T follicular helper cell (primary cell): ENCODE data around the gene COL5A1.

Experiments
- DNase-seq: peaks from one replicate; pipeline ENCODE4 v3.0.0-alpha.2; 2020; ENCODE audit warnings: low read depth

The COL5A1 gene

GRCh38 chr9:134787601-134788531 lies 146.3 kb downstream of the COL5A1 start:
- DNase-seq: no peak

- DNase-seq: no peak
Measured at GRCh38 chr9:134789168-134789567, 147.6 kb downstream of the COL5A1 start.

- DNase-seq: no peak
Measured at GRCh38 chr9:134791009-134791408, 149.4 kb downstream of the COL5A1 start.

GRCh38 chr9:134792627-134793026 lies 151.0 kb downstream of the COL5A1 start:
- DNase-seq: no peak

- DNase-seq: no peak
Measured at GRCh38 chr9:134793288-134794188, 151.9 kb downstream of the COL5A1 start.

GRCh38 chr9:134794663-134795370 lies 153.2 kb downstream of the COL5A1 start:
- DNase-seq: no peak

GRCh38 chr9:134795446-134795845 lies 153.8 kb downstream of the COL5A1 start:
- no peak for DNase-seq

- no peak for DNase-seq
Measured at GRCh38 chr9:134796882-134797281, 155.3 kb downstream of the COL5A1 start.

- no peak for DNase-seq
Measured at GRCh38 chr9:134800791-134801339, 159.3 kb downstream of the COL5A1 start.

GRCh38 chr9:134802216-134802795 lies 160.7 kb downstream of the COL5A1 start:
- no peak for DNase-seq

GRCh38 chr9:134804871-134805270 lies 163.3 kb downstream of the COL5A1 start:
- DNase-seq: no peak

GRCh38 chr9:134807716-134808446 lies 166.3 kb downstream of the COL5A1 start:
- DNase-seq: no peak

GRCh38 chr9:134808447-134808792 lies 166.8 kb downstream of the COL5A1 start:
- DNase-seq: no peak

- no peak for DNase-seq
Measured at GRCh38 chr9:134809292-134809691, 167.7 kb downstream of the COL5A1 start.

GRCh38 chr9:134809826-134810225 lies 168.2 kb downstream of the COL5A1 start:
- DNase-seq: no peak

- DNase-seq: no peak
Measured at GRCh38 chr9:134811079-134811672, 169.6 kb downstream of the COL5A1 start.

- DNase-seq: no peak
Measured at GRCh38 chr9:134811673-134812342, 170.2 kb downstream of the COL5A1 start.

GRCh38 chr9:134812343-134812673 lies 170.7 kb downstream of the COL5A1 start:
- no peak for DNase-seq

- no peak for DNase-seq
Measured at GRCh38 chr9:134813841-134814240, 172.2 kb downstream of the COL5A1 start.
